ENCODE measurements around the gene TEX29.

DNA sequence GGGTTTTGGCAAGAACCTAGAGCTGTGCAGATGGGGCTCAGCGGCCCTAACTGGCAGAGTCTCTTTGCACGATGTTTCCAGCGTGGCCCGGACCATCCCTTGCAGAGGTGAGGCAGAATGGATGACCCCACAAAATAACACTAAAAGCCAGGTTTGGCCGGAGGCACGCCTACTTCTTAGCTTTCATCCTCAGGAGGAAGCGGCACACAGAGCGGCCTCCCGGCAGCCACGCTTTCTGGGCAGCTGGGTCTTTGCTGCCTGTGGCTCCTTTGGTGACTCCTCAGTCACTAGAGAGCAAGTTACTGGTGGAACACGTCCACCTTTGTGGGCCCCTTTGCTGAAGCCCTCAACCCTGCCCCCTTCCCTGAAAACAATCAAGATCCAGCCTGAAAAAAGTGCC lies 25.2 kb downstream of the TEX29 start:
- TF ChIP-seq, protein P1, sequence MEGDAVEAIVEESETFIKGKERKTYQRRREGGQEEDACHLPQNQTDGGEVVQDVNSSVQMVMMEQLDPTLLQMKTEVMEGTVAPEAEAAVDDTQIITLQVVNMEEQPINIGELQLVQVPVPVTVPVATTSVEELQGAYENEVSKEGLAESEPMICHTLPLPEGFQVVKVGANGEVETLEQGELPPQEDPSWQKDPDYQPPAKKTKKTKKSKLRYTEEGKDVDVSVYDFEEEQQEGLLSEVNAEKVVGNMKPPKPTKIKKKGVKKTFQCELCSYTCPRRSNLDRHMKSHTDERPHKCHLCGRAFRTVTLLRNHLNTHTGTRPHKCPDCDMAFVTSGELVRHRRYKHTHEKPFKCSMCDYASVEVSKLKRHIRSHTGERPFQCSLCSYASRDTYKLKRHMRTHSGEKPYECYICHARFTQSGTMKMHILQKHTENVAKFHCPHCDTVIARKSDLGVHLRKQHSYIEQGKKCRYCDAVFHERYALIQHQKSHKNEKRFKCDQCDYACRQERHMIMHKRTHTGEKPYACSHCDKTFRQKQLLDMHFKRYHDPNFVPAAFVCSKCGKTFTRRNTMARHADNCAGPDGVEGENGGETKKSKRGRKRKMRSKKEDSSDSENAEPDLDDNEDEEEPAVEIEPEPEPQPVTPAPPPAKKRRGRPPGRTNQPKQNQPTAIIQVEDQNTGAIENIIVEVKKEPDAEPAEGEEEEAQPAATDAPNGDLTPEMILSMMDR (IDR thresholded peaks at IDR 0.05; ENCODE audit: insufficient read depth, low read length, poor library complexity, severe bottlenecking): no peak
- TF ChIP-seq EZH2phosphoT487 (conservative IDR thresholded peaks at IDR 0.05; ENCODE audit: low read length): no peak

Measured in SU-DHL-6 (cell line).